Measurements from ENCODE around the gene PPP1R12C.

The PPP1R12C gene

DNA sequence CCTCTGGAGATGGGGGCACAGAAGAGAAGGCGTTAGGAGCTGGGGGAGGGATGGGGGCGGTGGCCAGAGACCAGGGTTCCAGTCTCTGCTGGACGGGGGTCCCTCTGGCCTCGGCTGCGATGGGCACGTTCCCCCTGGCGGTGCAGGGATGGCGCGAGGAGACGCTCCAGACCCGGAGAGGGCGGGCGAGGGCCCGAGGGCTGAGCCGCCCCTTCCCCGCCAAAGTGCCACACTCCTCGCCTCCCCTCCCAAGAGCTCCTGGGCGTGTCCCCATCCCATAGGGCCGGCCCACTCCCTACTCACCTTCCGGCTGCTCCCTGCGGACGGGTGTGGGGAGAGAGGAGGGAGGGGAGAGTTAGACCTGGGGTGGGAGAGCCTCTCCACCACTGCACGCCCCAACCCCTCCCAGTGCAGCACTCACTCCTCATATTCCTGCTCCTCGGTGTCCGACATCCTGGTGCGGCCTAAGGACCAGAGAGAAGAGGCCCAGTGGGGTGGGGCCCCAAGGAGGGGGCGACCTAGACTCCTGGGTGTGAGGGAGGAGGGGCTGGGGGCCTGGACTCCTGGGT, 29.4 kb upstream of the PPP1R12C start:
- DNase-seq (ENCODE audit: low spot score) = peak; percentile 58

GRCh38 chr19:55146078-55146704, 28.8 kb upstream of the PPP1R12C start:
- DNase-seq (ENCODE audit: low spot score) = peak; percentile 47

GRCh38 chr19:55145232-55145631, 27.8 kb upstream of the PPP1R12C start:
- DNase-seq (ENCODE audit: low spot score) = no peak

- DNase-seq (ENCODE audit: low spot score) = no peak
Observed at GRCh38 chr19:55141696-55142095, 24.3 kb upstream of the PPP1R12C start.

DNA sequence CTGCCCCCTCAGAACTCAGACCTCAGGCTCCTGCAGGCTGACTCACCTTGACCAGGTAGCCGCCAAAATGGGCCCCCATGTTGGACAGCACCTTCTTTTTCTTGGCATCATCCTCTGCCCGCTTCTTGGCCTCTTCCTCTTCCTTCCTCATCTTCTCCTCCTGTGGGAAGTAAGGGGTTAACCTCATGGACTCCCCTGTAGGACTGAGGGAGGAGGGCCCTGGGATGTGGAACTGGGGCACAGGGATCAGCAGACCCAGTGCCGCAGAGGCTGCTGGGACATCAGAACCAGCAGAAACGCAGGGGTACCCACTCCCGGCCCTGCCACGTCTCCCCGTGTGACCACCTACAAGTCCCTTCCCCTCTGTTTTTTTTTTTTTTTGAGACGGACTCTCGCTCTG, 20.5 kb upstream of the PPP1R12C start:
- DNase-seq (ENCODE audit: low spot score) = no peak

DNA sequence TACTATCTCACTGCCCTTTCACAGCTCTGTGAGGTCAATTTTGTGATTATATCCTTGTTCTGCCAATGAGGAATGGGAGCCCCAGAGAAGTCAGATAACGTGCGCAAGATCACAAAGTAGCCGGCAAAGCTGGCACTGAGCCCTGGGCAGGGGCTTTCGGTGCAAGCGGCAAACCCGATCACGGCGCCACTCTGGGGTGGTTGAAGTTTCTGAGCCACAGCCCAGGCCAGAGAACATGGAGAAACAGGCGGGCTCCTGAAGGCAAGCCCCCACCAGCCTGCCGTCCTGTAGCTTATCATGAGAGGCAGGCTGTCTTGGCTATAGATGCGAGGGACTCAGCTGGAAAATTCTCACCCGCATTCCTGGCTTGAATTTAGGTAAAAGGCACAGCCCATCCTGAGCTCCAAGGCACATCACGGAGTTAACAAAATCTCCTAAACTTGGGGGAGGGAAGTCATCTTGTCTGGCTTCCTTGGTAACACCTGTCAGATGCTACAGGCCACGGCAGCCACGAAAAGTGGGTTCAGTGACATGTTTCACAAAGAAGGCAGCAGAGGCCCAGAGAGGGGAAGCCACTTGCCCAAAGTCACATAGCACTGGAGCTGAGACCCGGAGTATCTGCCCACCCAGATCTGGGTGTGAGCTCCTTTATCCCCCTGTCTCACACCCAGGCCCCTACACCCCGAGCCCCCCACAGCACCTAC, 19.1 kb upstream of the PPP1R12C start:
- no peak for DNase-seq (ENCODE audit: low spot score)

- DNase-seq (ENCODE audit: low spot score) = no peak
Observed at GRCh38 chr19:55134736-55135135, 17.3 kb upstream of the PPP1R12C start.

- DNase-seq (ENCODE audit: low spot score) = no peak
Observed at GRCh38 chr19:55133639-55134444, 16.4 kb upstream of the PPP1R12C start.

DNA sequence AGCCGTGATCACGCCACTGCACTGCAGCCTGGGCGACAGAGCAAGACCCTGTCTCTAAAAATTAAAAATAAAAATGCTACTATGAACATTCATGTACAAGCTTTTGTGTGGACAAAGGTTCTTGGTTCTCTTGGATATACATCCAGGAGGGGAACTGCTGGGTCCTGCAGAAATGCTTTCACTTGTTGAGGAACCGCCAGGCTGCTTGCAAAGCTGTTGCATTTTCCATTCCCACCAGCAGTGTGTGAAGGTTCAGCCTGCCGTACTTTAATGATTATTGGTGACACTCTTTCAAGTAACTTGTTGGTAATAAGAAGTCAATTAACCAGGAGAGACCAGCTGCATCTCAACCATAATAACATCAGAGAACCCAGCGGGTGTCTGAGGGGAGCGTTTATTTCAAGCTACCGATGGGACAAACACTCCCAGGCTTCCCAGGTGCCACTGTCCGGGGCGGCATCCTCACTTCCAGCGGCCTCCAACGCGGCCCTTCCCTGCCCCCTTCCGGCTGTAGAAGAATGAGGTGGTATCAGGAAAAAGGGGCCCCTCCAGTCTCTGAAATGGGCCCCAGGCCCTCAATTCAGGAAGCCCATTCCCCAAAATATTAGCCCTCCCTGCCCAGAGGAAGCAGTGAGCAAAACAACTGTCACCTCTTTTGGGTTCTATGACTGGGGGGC, 15.2 kb upstream of the PPP1R12C start:
- DNase-seq (ENCODE audit: low spot score) = no peak

DNA sequence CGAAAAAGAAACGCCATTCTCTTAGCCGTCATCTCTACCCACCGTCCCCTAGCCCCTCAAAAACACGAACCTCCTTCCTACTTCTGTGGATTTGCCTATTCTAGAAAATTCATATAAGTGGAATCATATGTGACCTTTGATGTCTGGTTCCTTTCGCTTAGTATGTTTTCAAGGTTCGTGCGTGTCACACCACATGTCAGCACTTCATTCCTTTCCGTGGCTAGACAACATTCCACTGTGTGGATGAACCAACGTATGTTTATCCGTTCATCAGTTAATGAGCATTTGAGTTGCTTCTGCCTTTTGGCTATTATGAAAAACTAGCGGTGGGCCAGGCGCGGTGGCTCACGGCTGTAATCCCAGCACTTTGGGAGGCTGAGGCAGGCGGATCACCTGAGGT, 14.0 kb upstream of the PPP1R12C start:
- no peak for DNase-seq (ENCODE audit: low spot score)

DNA sequence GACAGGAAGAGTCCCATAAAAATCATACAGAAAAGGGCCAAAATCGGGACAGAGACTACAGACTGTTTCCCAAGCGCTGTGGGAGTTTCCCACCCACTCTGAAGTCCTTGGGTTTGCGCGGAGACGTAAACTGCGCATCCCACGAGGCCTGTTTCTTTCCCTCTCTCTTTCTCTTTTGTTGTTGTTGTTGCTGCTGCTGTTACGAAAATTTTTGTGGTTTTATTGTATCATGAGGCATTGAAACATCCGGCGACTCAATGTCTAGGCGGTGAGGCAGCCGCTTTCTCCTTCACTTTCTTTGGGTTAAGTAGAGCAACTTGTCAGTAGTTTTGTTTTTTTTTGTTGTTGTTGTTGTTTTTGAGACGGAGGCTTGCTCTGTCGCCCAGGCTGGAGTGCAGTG, 1.6 kb upstream of the PPP1R12C start:
- no peak for DNase-seq (ENCODE audit: low spot score)

GRCh38 chr19:55118401-55118991, 1.1 kb upstream of the PPP1R12C start:
- DNase-seq (ENCODE audit: low spot score) = no peak

DNA sequence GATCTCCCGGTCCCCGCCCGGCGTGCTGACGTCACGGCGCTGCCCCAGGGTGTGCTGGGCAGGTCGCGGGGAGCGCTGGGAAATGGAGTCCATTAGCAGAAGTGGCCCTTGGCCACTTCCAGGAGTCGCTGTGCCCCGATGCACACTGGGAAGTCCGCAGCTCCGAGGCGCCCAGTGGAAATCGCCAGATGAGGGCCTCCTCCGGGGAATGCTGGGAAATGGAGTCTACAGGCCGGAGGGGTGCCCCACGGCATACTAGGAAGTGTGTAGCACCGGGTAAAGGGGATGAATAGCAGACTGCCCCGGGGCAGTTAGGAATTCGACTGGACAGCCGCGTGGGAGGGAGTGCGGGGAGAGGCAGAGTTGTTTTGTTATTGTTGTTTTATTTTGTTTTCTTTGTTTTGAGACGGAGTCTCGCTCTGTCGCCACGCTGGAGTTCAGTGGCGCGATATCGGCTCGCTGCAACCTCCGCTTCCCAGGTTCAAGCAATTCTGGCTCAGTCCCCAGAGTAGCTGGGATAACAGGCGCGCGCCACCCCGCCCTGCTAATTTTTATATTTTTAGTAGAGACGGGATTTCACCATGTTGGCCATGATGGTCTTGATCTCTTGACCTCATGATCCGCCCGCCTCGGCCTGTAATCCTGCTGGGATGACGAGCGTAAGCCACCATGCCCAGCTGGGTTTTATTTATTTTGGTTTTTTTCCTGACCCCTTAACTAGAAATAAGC, 390 bp upstream of the PPP1R12C start:
- DNase-seq (ENCODE audit: low spot score) = peak; percentile 99

DNA sequence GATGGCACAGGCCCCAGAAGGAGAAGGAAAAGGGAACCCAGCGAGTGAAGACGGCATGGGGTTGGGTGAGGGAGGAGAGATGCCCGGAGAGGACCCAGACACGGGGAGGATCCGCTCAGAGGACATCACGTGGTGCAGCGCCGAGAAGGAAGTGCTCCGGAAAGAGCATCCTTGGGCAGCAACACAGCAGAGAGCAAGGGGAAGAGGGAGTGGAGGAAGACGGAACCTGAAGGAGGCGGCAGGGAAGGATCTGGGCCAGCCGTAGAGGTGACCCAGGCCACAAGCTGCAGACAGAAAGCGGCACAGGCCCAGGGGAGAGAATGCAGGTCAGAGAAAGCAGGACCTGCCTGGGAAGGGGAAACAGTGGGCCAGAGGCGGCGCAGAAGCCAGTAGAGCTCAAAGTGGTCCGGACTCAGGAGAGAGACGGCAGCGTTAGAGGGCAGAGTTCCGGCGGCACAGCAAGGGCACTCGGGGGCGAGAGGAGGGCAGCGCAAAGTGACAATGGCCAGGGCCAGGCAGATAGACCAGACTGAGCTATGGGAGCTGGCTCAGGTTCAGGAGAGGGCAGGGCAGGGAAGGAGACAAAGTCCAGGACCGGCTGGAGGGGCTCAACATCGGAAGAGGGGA, 1.1 kb downstream of the PPP1R12C start:
- DNase-seq (ENCODE audit: low spot score) = peak; percentile 18

- DNase-seq (ENCODE audit: low spot score) = no peak
Observed at GRCh38 chr19:55115446-55116065, 1.9 kb downstream of the PPP1R12C start.

DNA sequence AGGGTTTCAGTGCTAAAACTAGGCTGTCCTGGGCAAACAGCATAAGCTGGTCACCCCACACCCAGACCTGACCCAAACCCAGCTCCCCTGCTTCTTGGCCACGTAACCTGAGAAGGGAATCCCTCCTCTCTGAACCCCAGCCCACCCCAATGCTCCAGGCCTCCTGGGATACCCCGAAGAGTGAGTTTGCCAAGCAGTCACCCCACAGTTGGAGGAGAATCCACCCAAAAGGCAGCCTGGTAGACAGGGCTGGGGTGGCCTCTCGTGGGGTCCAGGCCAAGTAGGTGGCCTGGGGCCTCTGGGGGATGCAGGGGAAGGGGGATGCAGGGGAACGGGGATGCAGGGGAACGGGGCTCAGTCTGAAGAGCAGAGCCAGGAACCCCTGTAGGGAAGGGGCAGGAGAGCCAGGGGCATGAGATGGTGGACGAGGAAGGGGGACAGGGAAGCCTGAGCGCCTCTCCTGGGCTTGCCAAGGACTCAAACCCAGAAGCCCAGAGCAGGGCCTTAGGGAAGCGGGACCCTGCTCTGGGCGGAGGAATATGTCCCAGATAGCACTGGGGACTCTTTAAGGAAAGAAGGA, 2.8 kb downstream of the PPP1R12C start:
- no peak for DNase-seq (ENCODE audit: low spot score)

DNA sequence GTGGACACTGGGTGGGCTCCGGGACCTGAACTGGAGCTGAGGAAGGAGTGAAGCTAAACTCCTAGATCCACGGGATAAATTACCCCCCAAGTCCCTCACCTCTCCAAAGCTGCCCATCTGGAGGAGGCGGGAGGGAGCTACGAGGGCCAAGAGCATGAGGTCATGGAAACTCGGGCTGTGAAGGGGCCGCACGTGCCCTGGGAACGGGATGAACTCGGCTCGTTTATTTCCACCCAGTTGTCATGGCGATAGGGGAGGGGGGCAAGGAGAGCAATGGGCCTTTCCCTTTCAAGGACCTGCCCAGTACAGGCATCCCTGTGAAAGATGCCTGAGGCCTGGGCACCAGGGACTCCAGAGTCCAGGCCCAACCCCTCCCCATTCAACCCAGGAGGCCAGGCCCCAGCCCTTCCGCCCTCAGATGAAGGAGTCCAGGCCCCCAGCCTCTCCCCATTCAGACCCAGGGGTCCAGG, 3.8 kb downstream of the PPP1R12C start:
- no peak for DNase-seq (ENCODE audit: low spot score)

GRCh38 chr19:55112777-55113569, 4.5 kb downstream of the PPP1R12C start:
- no peak for DNase-seq (ENCODE audit: low spot score)

DNA sequence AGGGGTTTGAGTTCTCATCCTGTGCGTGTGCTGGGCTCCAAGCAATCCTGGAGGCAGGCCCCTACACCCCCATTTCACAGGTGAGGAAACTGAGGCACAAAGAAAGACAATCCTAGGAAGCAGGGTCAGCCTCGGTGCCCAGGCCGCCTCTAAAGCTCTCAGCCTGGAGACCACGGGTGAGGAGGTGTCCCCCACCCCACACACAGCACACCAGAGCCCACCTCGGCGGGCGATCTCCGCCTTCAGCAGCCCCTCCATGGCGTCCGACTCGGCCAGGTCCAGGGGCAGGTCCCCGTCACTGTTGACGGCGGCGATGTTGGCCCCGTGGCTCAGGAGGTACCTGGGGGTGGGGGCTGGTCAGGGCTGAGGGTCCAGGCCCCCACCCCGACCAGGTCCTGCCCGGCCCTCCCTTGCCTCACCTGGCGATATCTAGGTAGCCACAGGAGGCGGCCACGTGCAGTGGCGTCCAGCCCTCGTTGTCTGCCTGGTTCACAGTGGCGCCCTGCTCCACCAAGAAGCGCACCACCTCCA, 5.1 kb downstream of the PPP1R12C start:
- no peak for DNase-seq (ENCODE audit: low spot score)
